Endothelial cell of umbilical vein (primary cell): ENCODE measurements around the gene INPP5J. TPM values are rescaled to one million over a fixed set of nuclear protein-coding genes. Genes with fewer than 3 reads are reported as not detected.

ENCODE experiments used
- BruUV-seq: library from RNA; stranded (reverse); fragments of 400-500 nt; replicated peaks from 2 replicates; lab custom pipeline; 2021; lab: Mats Ljungman, UMichigan
- CTCF ChIA-PET: fragments of 300-600, 350-600 bp; sonication (Branson Sonifier 250); formaldehyde crosslinking; loops from one replicate; lab custom pipeline; 2021; ENCODE audit warnings: antibody characterized with exemption, inconsistent platforms; lab: Charles Lee
- POLR2A ChIA-PET: fragments of 300-600, 350-600 bp; sonication (Branson Sonifier 250); formaldehyde crosslinking; loops from one replicate; lab custom pipeline; 2021; ENCODE audit warnings: antibody characterized with exemption, inconsistent platforms; lab: Charles Lee
- DNase-seq: peaks from one replicate; pipeline ENCODE4 v3.0.0-alpha.2; 2011; ENCODE audit warnings: low read depth, low spot score
- FAIRE-seq: peaks from 2 replicates; lab custom pipeline; 2011; peaks lifted over from hg19 to GRCh38; lab: Jason Lieb, UNC
- H2AFZ ChIP-seq: 2 replicates; pipeline ENCODE4 v1.6.0; 2012; ENCODE audit warnings: low read depth, low read length, control low read depth, inconsistent platforms
- H3K27ac ChIP-seq: 2 replicates; pipeline ENCODE4 v1.5.1; 2011; ENCODE audit warnings: low read depth, mild to moderate bottlenecking, control low read depth, low read length, moderate library complexity; ENCODE audit not compliant: insufficient read depth
- H3K27me3 ChIP-seq, 2 experiments: 2 replicates each; pipeline versions ENCODE4 v1.6.0 to v1.6.1; 2011; ENCODE audit warnings: low read length in 2 of 2, mixed read lengths in 1 of 2; ENCODE audit not compliant: control insufficient read depth in 2 of 2, insufficient read depth in 2 of 2
- H3K36me3 ChIP-seq, 2 experiments: 2 replicates in 1 of 2; 3 replicates in 1 of 2; pipeline ENCODE4 v1.5.1; 2011; ENCODE audit warnings: low read length in 2 of 2, mild to moderate bottlenecking in 1 of 2, moderate library complexity in 1 of 2; ENCODE audit not compliant: control insufficient read depth in 2 of 2, insufficient read depth in 2 of 2; ENCODE audit errors: extremely low read depth in 1 of 2
- H3K4me1 ChIP-seq: 3 replicates; pipeline ENCODE4 v1.5.1; 2011; ENCODE audit warnings: mild to moderate bottlenecking, low read length; ENCODE audit not compliant: control insufficient read depth, insufficient read depth; ENCODE audit errors: extremely low read depth
- H3K4me2 ChIP-seq: 2 replicates; pipeline ENCODE4 v1.6.1; 2011; ENCODE audit warnings: low read length, control low read depth, mixed read lengths; ENCODE audit not compliant: insufficient read depth
- H3K4me3 ChIP-seq, 3 experiments: fragments of 200-600 bp in 1 of 3; sonication (generic), shearing (Covaris generic) in 1 of 3; replicated peaks in 1 of 3; 2 replicates each; pipeline ENCODE4 v1.5.1; 2011 to 2016; ENCODE audit warnings: control low read depth in 3 of 3, low read length in 3 of 3, mild to moderate bottlenecking in 2 of 3, inconsistent platforms in 1 of 3, low read depth in 1 of 3, moderate library complexity in 1 of 3; ENCODE audit not compliant: insufficient read depth in 1 of 3
- H3K79me2 ChIP-seq: 2 replicates; pipeline ENCODE4 v1.6.0; 2012; ENCODE audit warnings: low read length, inconsistent platforms; ENCODE audit not compliant: control insufficient read depth, insufficient read depth
- H3K9ac ChIP-seq: replicated peaks from 2 replicates; pipeline ENCODE3; 2011; ENCODE audit warnings: low read length, control low read depth; ENCODE audit not compliant: insufficient read depth; ENCODE audit errors: extremely low read depth
- H3K9me1 ChIP-seq: replicated peaks from 3 replicates; pipeline ENCODE4 v1.6.0; 2011; ENCODE audit warnings: mild to moderate bottlenecking, low read length; ENCODE audit not compliant: control insufficient read depth, insufficient read depth; ENCODE audit errors: extremely low read depth
- H3K9me3 ChIP-seq: replicated peaks from 2 replicates; pipeline ENCODE4 v1.5.1; 2012; ENCODE audit warnings: low read length, inconsistent platforms; ENCODE audit not compliant: control insufficient read depth, insufficient read depth
- H4K20me1 ChIP-seq: replicated peaks from 2 replicates; pipeline ENCODE3; 2011; ENCODE audit warnings: mild to moderate bottlenecking, low read length; ENCODE audit not compliant: control insufficient read depth, insufficient read depth; ENCODE audit errors: extremely low read depth
- CTCF ChIP-seq, 2 donors: IDR thresholded peaks; 1 replicate in 1 of 2; 2 replicates in 1 of 2; pipeline ENCODE4 v1.5.1; 2011; ENCODE audit warnings: low read length in 2 of 2, mild to moderate bottlenecking in 2 of 2, moderate library complexity in 2 of 2, control low read depth in 1 of 2, inconsistent platforms in 1 of 2, low read depth in 1 of 2; ENCODE audit not compliant: insufficient read depth in 1 of 2; ENCODE audit errors: extremely low read depth in 1 of 2
- EZH2 ChIP-seq: IDR thresholded peaks from 2 replicates; pipeline ENCODE4 v1.6.1; 2012; ENCODE audit warnings: borderline replicate concordance, low read depth, mild to moderate bottlenecking, moderate library complexity, low read length, inconsistent platforms; ENCODE audit not compliant: severe bottlenecking
- FOS ChIP-seq: IDR thresholded peaks from 2 replicates; pipeline ENCODE4 v1.6.1; 2011; ENCODE audit warnings: mild to moderate bottlenecking, low read length, moderate library complexity, borderline replicate concordance; ENCODE audit not compliant: insufficient read depth
- GATA2 ChIP-seq: IDR thresholded peaks from 2 replicates; pipeline ENCODE4 v1.7.0; 2011; ENCODE audit warnings: low read depth, mild to moderate bottlenecking, moderate library complexity, mixed read lengths, low read length; ENCODE audit not compliant: insufficient read length, insufficient read depth
- JUN ChIP-seq: IDR thresholded peaks from 2 replicates; pipeline ENCODE4 v1.6.1; 2011; ENCODE audit warnings: borderline replicate concordance, low read depth; ENCODE audit not compliant: insufficient read length, insufficient read depth
- MAX ChIP-seq: IDR thresholded peaks from 2 replicates; pipeline ENCODE4 v1.6.1; 2011; ENCODE audit not compliant: insufficient read depth, insufficient read length
- MYC ChIP-seq: IDR thresholded peaks from one replicate; pipeline ENCODE4 v1.6.1; 2011; ENCODE audit warnings: mild to moderate bottlenecking, low read depth, low read length
- POLR2A ChIP-seq: IDR thresholded peaks from 2 replicates; pipeline ENCODE4 v1.6.1; 2012; ENCODE audit warnings: low read depth, mild to moderate bottlenecking, control low read depth, low read length
- POLR2AphosphoS5 ChIP-seq: IDR thresholded peaks from 2 replicates; pipeline ENCODE4 v1.6.1; 2012; ENCODE audit warnings: low read depth, mild to moderate bottlenecking, control low read depth, low read length, moderate library complexity; ENCODE audit not compliant: insufficient read depth
- dilution Hi-C: fragments of 300-500 bp; cut with MboI; formaldehyde crosslinking; loops from one replicate; pipeline ENCODE4 v1.15.0; 2019; ENCODE audit warnings: low sequenced_read_pairs; ENCODE audit not compliant: extremely low pct_ligation_motif_present
- intact Hi-C: fragments of 100-400 bp; cut with micrococcal nuclease; formaldehyde crosslinking; loops from one replicate; pipeline ENCODE4 v1.10.0; 2022
- polyA plus RNA-seq, 4 experiments: library from polyadenylated mRNA; depleted of rRNA in 3 of 4; stranded (reverse) in 3 of 4; unstranded in 1 of 4; fragments of >200 nt; gene quantifications; 2 replicates each; pipeline versions ENCODE4 v1.2.1 to v1.2.3, GENCODE V29; 2011 to 2012; ENCODE audit warnings: missing spikeins in 1 of 4
- total RNA-seq: library from RNA; stranded (reverse); gene quantifications from 2 replicates; pipeline ENCODE4 v1.2.3, GENCODE V29; 2021

INPP5J gene
- total and polyA plus RNA-seq, 2 donors (not counting 3 experiments of a cell fraction or from before 2014, with no cell fraction given), result 0.43 to 0.49 TPM

- Histone ChIP-seq H3K9me1 (no peaks in the 10 kb centered on the region), H3K27ac (no peak overlapping the region), H3K4me1 (no peaks in the 10 kb centered on the region), H3K9me3 (no peaks in the 10 kb centered on the region), H3K27me3 (peaks cover 0 to 4% of the 10 kb centered on the region in 2 experiments), H3K79me2 (no peaks in the 10 kb centered on the region), H4K20me1 (no peaks in the 10 kb centered on the region), H3K4me2 (no peak overlapping the region), H3K4me3 (no peak overlapping the region), H3K9ac (no peak overlapping the region), H2AFZ (no peak overlapping the region), H3K36me3 (no peaks in the 10 kb centered on the region)
- dilution Hi-C loops, result no loop called here
- ChIA-PET CTCF (interaction anchor here (1.0 kb wide), 2 partner anchors 15 to 73 kb away, joined by 3 read pairs; no protein-coding TSS in a partner anchor), POLR2A (no interaction called here)
- TF ChIP-seq MAX, result no peak
- TF ChIP-seq CTCF (IDR thresholded peaks at IDR 0.05; ENCODE audit: extremely low read depth in 1 of 2, insufficient read depth in 1 of 2, low read depth in 1 of 2, low read length in 2 of 2), result no peak
- no peak for TF ChIP-seq POLR2A
- no peak for TF ChIP-seq FOS
- no peak for TF ChIP-seq MYC
- intact Hi-C loops, result no loop called here
- no TSS peak for BruUV-seq
- DNase-seq, result no peak
- FAIRE-seq, result no peak
Measured at GRCh38 chr22:31123292-31123602, 481 bp downstream of the INPP5J start.

GRCh38 chr22:31124290-31124689 is 1.5 kb downstream of the INPP5J start:
- H3K9me1 ChIP-seq, result no peaks in the 10 kb centered on the region
- ChIA-PET CTCF (interaction anchor here (0.7 to 2.2 kb wide), 7 partner anchors 12 to 106 kb away, joined by 3 to 12 read pairs (median 3); partner anchors contain the start of gene SELENOM), POLR2A (no interaction called here)
- H3K4me2 ChIP-seq, result no peak overlapping the region
- dilution Hi-C loops (no loop called here), intact Hi-C loops (no loop called here)
- BruUV-seq, result no TSS peak
- H3K79me2 ChIP-seq, result no peaks in the 10 kb centered on the region
- no peaks in the 10 kb centered on the region for H3K9me3 ChIP-seq
- FAIRE-seq (no peak), DNase-seq (no peak)
- no peaks in the 10 kb centered on the region for H3K36me3 ChIP-seq
- H3K27ac ChIP-seq, result no peak overlapping the region
- H2AFZ ChIP-seq, result no peak overlapping the region
- no peak overlapping the region for H3K4me3 ChIP-seq
- no peaks in the 10 kb centered on the region for H4K20me1 ChIP-seq
- no peak overlapping the region for H3K9ac ChIP-seq
- TF ChIP-seq POLR2A (no peak), CTCF (IDR thresholded peaks at IDR 0.05; ENCODE audit: extremely low read depth in 1 of 2, insufficient read depth in 1 of 2, low read depth in 1 of 2, low read length in 2 of 2) (no peak), JUN (no peak), POLR2AphosphoS5 (no peak), GATA2 (no peak), FOS (no peak), EZH2 (no peak), MYC (no peak), MAX (no peak)
- no peaks in the 10 kb centered on the region for H3K4me1 ChIP-seq
- H3K27me3 ChIP-seq, result peaks cover 0 to 4% of the 10 kb centered on the region in 2 experiments
